IMR-90 (cell line): Measurements from ENCODE around the gene CLEC7A. TPM values are rescaled to one million over a fixed set of nuclear protein-coding genes. Genes with fewer than 3 reads are reported as not detected.

ENCODE experiments used
- ATAC-seq: fragments of 200-7000 bp; cut with Tn5 transposase; 2 replicates; pipeline ENCODE4 v1.9.1; 2020; ENCODE audit warnings: low read depth, mild to moderate bottlenecking, moderate library complexity
- BruUV-seq: library from RNA; stranded (reverse); fragments of 400-500 nt; replicated peaks from 2 replicates; lab custom pipeline; 2021; lab: Mats Ljungman, UMichigan
- CTCF ChIA-PET: fragments of 300-600 bp; formaldehyde crosslinking; extraction: SDS; loops from one replicate; lab custom pipeline; 2021; ENCODE audit warnings: antibody characterized with exemption; lab: Yijun Ruan, JAX
- POLR2A ChIA-PET: fragments of 300-600 bp; sonication (Branson Sonifier 250); formaldehyde crosslinking; loops from one replicate; lab custom pipeline; 2022; ENCODE audit warnings: antibody characterized with exemption; ENCODE audit not compliant: unreplicated experiment; lab: Charles Lee
- DNase-seq: peaks from one replicate; pipeline ENCODE4 v3.0.0; 2013
- H2AFZ ChIP-seq: replicated peaks from 2 replicates; pipeline ENCODE3; 2013; ENCODE audit warnings: low read length, mild to moderate bottlenecking; ENCODE audit not compliant: poor library complexity
- H2AK5ac ChIP-seq: 2 replicates; pipeline ENCODE4 v1.6.1; 2013; ENCODE audit warnings: low read depth, low read length, inconsistent platforms
- H2AK9ac ChIP-seq: replicated peaks from 2 replicates; pipeline ENCODE3; 2013; ENCODE audit warnings: mild to moderate bottlenecking, low read depth, low read length, moderate library complexity; ENCODE audit not compliant: poor library complexity
- H2BK120ac ChIP-seq: 2 replicates; pipeline ENCODE4 v1.6.1; 2013; ENCODE audit warnings: low read depth, low read length, inconsistent platforms
- H2BK15ac ChIP-seq: 3 replicates; pipeline ENCODE4 v1.6.1; 2013; ENCODE audit warnings: low read depth, low read length, inconsistent platforms
- H2BK20ac ChIP-seq: 2 replicates; pipeline ENCODE4 v1.6.1; 2013; ENCODE audit warnings: low read depth, mild to moderate bottlenecking, inconsistent platforms, low read length, moderate library complexity
- H2BK5ac ChIP-seq: 2 replicates; pipeline ENCODE4 v1.6.1; 2013; ENCODE audit warnings: mild to moderate bottlenecking, low read depth, low read length, inconsistent platforms; ENCODE audit not compliant: poor library complexity, severe bottlenecking
- H3K14ac ChIP-seq: replicated peaks from 2 replicates; pipeline ENCODE4 v1.6.1; 2013; ENCODE audit warnings: low read depth, low read length, inconsistent platforms
- H3K18ac ChIP-seq: 2 replicates; pipeline ENCODE4 v1.6.1; 2013; ENCODE audit warnings: low read depth, low read length, control low read depth
- H3K23ac ChIP-seq: 2 replicates; pipeline ENCODE4 v1.6.1; 2013; ENCODE audit warnings: low read depth, low read length, inconsistent platforms
- H3K27ac ChIP-seq: 2 replicates; pipeline ENCODE4 v1.5.1; 2013; ENCODE audit warnings: mild to moderate bottlenecking, control low read depth, low read length; ENCODE audit not compliant: insufficient read depth
- H3K27me3 ChIP-seq: 2 replicates; pipeline ENCODE4 v1.6.1; 2013; ENCODE audit warnings: low read length; ENCODE audit not compliant: control insufficient read depth, insufficient read depth
- H3K36me3 ChIP-seq: 2 replicates; pipeline ENCODE4 v1.6.1; 2013; ENCODE audit warnings: low read length, mixed read lengths; ENCODE audit not compliant: control insufficient read depth, insufficient read depth
- H3K4ac ChIP-seq: 2 replicates; pipeline ENCODE4 v1.6.1; 2013; ENCODE audit warnings: low read depth, low read length, inconsistent platforms
- H3K4me1 ChIP-seq: 2 replicates; pipeline ENCODE4 v1.6.1; 2013; ENCODE audit warnings: low read length, mixed read lengths; ENCODE audit not compliant: control insufficient read depth, insufficient read depth
- H3K4me2 ChIP-seq: 2 replicates; pipeline ENCODE4 v1.6.1; 2013; ENCODE audit warnings: low read depth, mild to moderate bottlenecking, control low read depth, low read length, moderate library complexity
- H3K4me3 ChIP-seq: 2 replicates; pipeline ENCODE4 v1.5.1; 2013; ENCODE audit warnings: low read depth, mild to moderate bottlenecking, control low read depth, low read length, moderate library complexity; ENCODE audit not compliant: insufficient read depth
- H3K56ac ChIP-seq: 2 replicates; pipeline ENCODE4 v1.6.1; 2013; ENCODE audit warnings: low read length, inconsistent platforms; ENCODE audit not compliant: insufficient read depth; ENCODE audit errors: extremely low read depth
- H3K79me1 ChIP-seq, 2 experiments: 2 replicates each; pipeline ENCODE4 v1.6.1; 2013; ENCODE audit warnings: low read length in 2 of 2, inconsistent platforms in 1 of 2, low read depth in 1 of 2
- H3K9ac ChIP-seq: 2 replicates; pipeline ENCODE4 v1.6.1; 2013; ENCODE audit warnings: low read depth, low read length, control low read depth
- H3K9me1 ChIP-seq: 2 replicates; pipeline ENCODE4 v1.6.1; 2013; ENCODE audit warnings: low read length, inconsistent platforms; ENCODE audit not compliant: insufficient read depth
- H3K9me3 ChIP-seq: 2 replicates; pipeline ENCODE4 v1.6.1; 2013; ENCODE audit warnings: low read length; ENCODE audit not compliant: control insufficient read depth, insufficient read depth
- H4K20me1 ChIP-seq: 2 replicates; pipeline ENCODE4 v1.6.1; 2013; ENCODE audit warnings: low read length, inconsistent platforms; ENCODE audit not compliant: insufficient read depth
- H4K5ac ChIP-seq: 2 replicates; pipeline ENCODE4 v1.6.1; 2013; ENCODE audit warnings: mild to moderate bottlenecking, low read depth, low read length, control low read depth
- H4K8ac ChIP-seq, 2 experiments: 2 replicates each; pipeline ENCODE4 v1.6.1; 2013; ENCODE audit warnings: low read depth in 2 of 2, low read length in 2 of 2, control low read depth in 1 of 2, inconsistent platforms in 1 of 2
- H4K91ac ChIP-seq: 2 replicates; pipeline ENCODE4 v1.6.1; 2013; ENCODE audit warnings: low read depth, low read length, inconsistent platforms; ENCODE audit not compliant: insufficient read depth
- BHLHE40 ChIP-seq: fragments of 150-350 bp; IDR thresholded peaks from 2 replicates; pipeline ENCODE4 v1.6.1; 2016; ENCODE audit warnings: mild to moderate bottlenecking, low read depth, low read length
- CHD1 ChIP-seq: IDR thresholded peaks from 2 replicates; pipeline ENCODE4 v1.6.1; 2012; ENCODE audit warnings: low read depth, low read length, improper control_type of control experiment
- FOS ChIP-seq: fragments of 150-350 bp; IDR thresholded peaks from 2 replicates; pipeline ENCODE4 v1.6.1; 2016; ENCODE audit warnings: low read depth, low read length
- MAFK ChIP-seq: IDR thresholded peaks from 2 replicates; pipeline ENCODE4 v1.6.1; 2012; ENCODE audit warnings: low read depth, low read length, improper control_type of control experiment
- MAZ ChIP-seq: IDR thresholded peaks from 2 replicates; pipeline ENCODE4 v1.6.1; 2012; ENCODE audit warnings: low read depth, mild to moderate bottlenecking, low read length, improper control_type of control experiment, moderate library complexity, borderline replicate concordance
- MXI1 ChIP-seq: IDR thresholded peaks from 2 replicates; pipeline ENCODE4 v1.6.1; 2012; ENCODE audit warnings: low read depth, mild to moderate bottlenecking, low read length, moderate library complexity, borderline replicate concordance
- RAD21 ChIP-seq: IDR thresholded peaks from 2 replicates; pipeline ENCODE4 v1.6.1; 2012; ENCODE audit warnings: low read length, improper control_type of control experiment
- RCOR1 ChIP-seq: IDR thresholded peaks from 2 replicates; pipeline ENCODE4 v1.6.1; 2012; ENCODE audit warnings: mild to moderate bottlenecking, low read length, improper control_type of control experiment; ENCODE audit not compliant: insufficient replicate concordance
- USF2 ChIP-seq: fragments of 150-350 bp; IDR thresholded peaks from 2 replicates; pipeline ENCODE4 v1.6.1; 2017; ENCODE audit warnings: mild to moderate bottlenecking, antibody characterized with exemption, low read length, low read depth
- WGBS, 2 experiments: methylation state at CpG; one replicate each; pipeline versions ENCODE4 v1.1.5 to v1.1.7; 2013; ENCODE audit warnings: missing lambda C conversion rate in 2 of 2; ENCODE audit not compliant: insufficient read length in 1 of 2; ENCODE audit errors: extremely low coverage in 2 of 2; 5-methylcytosine and 5-hydroxymethylcytosine counted together
- dilution Hi-C: fragments of 300-500 bp; cut with HindIII; formaldehyde crosslinking; loops from one replicate; pipeline ENCODE4 v1.14.3; 2018; ENCODE audit warnings: low sequenced_read_pairs; ENCODE audit not compliant: unreplicated experiment
- in situ Hi-C: fragments of 300-500 bp; cut with MboI; formaldehyde crosslinking; loops from 3 replicates; pipeline ENCODE4 v1.14.3; 2019; ENCODE audit warnings: low sequenced_read_pairs, inconsistent platforms, mixed read lengths
- intact Hi-C: fragments of 100-400 bp; cut with micrococcal nuclease; formaldehyde crosslinking; loops from 2 replicates; pipeline ENCODE4 v1.10.0; 2022
- polyA plus RNA-seq, 3 experiments: library from polyadenylated mRNA; depleted of rRNA; stranded (reverse); fragments of >200 nt; gene quantifications; 2 replicates each; pipeline ENCODE4 v1.2.3, GENCODE V29; 2012; ENCODE audit warnings: low replicate concordance in 1 of 3
- total RNA-seq: library from RNA; depleted of rRNA; stranded (reverse); fragments of >200 nt; gene quantifications from 2 replicates; pipeline ENCODE4 v1.2.3, GENCODE V29; 2012
- TF ChIP-seq, protein P1 (sequence below): fragments of 150-350 bp; IDR thresholded peaks from 2 replicates; pipeline ENCODE4 v1.6.1; 2016; ENCODE audit warnings: low read depth, mild to moderate bottlenecking, low read length, moderate library complexity, borderline replicate concordance

The CLEC7A gene
- total and polyA plus RNA-seq, 2 of the 4 experiments (the other 2 are of a cell fraction) = not detected

GRCh38 chr12:10160617-10161385 lies 30.8 kb upstream of the CLEC7A start:
- no TSS peak for BruUV-seq
- no peaks in the 10 kb centered on the region for H3K9me3 ChIP-seq
- H2BK15ac ChIP-seq = no peak overlapping the region; the same call in 2 of the 3 replicates
- H2BK120ac ChIP-seq = no peak overlapping the region
- CTCF ChIA-PET = interaction anchor here (0.7 kb wide), 1 partner anchor 469 kb away, joined by 4 read pairs; no protein-coding TSS in a partner anchor
- intact Hi-C loops = no loop called here
- H3K4me2 ChIP-seq = no peak overlapping the region
- DNase-seq (no peak), ATAC-seq (no peak)
- peak overlapping the region; percentile 60; the same call in 1 of the 2 replicates for H3K4ac ChIP-seq
- 40% methylated on average over 1 of the region's 7 CpGs; no CpG with 5 or more reads in 1 of the 2 experiments for WGBS, 2 experiments
- dilution Hi-C loops = no loop called here
- H4K91ac ChIP-seq = no peak overlapping the region
- no peak overlapping the region for H2AFZ ChIP-seq
- H4K5ac ChIP-seq = no peak overlapping the region
- H2BK20ac ChIP-seq = peak overlapping the region; percentile 53; the same call in 1 of the 2 replicates
- no peak overlapping the region for H2BK5ac ChIP-seq
- H3K36me3 ChIP-seq = no peaks in the 10 kb centered on the region
- H3K4me1 ChIP-seq = no peaks in the 10 kb centered on the region
- H3K9me1 ChIP-seq = no peaks in the 10 kb centered on the region
- H2AK5ac ChIP-seq = 0 out of 2 replicates have a peak overlapping the region, but pooled peaks have one; percentile 30
- H3K56ac ChIP-seq = no peak overlapping the region
- no peak for TF ChIP-seq BHLHE40
- no peak for TF ChIP-seq MXI1
- TF ChIP-seq, protein P1, sequence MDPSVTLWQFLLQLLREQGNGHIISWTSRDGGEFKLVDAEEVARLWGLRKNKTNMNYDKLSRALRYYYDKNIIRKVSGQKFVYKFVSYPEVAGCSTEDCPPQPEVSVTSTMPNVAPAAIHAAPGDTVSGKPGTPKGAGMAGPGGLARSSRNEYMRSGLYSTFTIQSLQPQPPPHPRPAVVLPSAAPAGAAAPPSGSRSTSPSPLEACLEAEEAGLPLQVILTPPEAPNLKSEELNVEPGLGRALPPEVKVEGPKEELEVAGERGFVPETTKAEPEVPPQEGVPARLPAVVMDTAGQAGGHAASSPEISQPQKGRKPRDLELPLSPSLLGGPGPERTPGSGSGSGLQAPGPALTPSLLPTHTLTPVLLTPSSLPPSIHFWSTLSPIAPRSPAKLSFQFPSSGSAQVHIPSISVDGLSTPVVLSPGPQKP = no peak
- no peak for TF ChIP-seq MAFK
- TF ChIP-seq USF2 = no peak
- TF ChIP-seq FOS = no peak
- no peak for TF ChIP-seq MAZ
- TF ChIP-seq CHD1 = no peak
- TF ChIP-seq RCOR1 = no peak
- no peak for TF ChIP-seq RAD21
- H3K27ac ChIP-seq = no peak overlapping the region
- H3K27me3 ChIP-seq = no peaks in the 10 kb centered on the region
- POLR2A ChIA-PET = interaction anchor here (0.6 kb wide), 1 partner anchor 28 kb away, joined by 6 read pairs; no protein-coding TSS in a partner anchor
- no peak overlapping the region for H3K14ac ChIP-seq
- no peak overlapping the region for H2AK9ac ChIP-seq
- no peak overlapping the region for H4K8ac ChIP-seq
- H3K79me1 ChIP-seq = no peaks in the 10 kb centered on the region
- peak overlapping the region; percentile 8; the same call in 1 of the 2 replicates for H3K23ac ChIP-seq
- in situ Hi-C loops = no loop called here
- H3K18ac ChIP-seq = 0 out of 2 replicates have a peak overlapping the region, but pooled peaks have one; percentile 53
- no peak overlapping the region for H3K9ac ChIP-seq
- no peak overlapping the region for H3K4me3 ChIP-seq
- no peaks in the 10 kb centered on the region for H4K20me1 ChIP-seq
